Thymus (tissue), 11 donors: Measurements from ENCODE around the gene GAL3ST1. TPM values are rescaled to one million over a fixed set of nuclear protein-coding genes. Genes with fewer than 3 reads are reported as not detected.

Source experiments
- DNase-seq, 9 donors: peaks; one replicate each; pipeline ENCODE4 v3.0.0-alpha.2; 2013; ENCODE audit warnings: low spot score in 9 of 9, low read depth in 6 of 9, missing footprints in 1 of 9
- H3K27ac ChIP-seq, 2 donors: one replicate each; pipeline ENCODE4 v1.5.1; 2013; ENCODE audit warnings: control low read depth in 1 of 2, low read depth in 1 of 2, low read length in 1 of 2, mild to moderate bottlenecking in 1 of 2, moderate library complexity in 1 of 2
- H3K27me3 ChIP-seq, 2 donors: one replicate each; pipeline ENCODE4 v1.5.1; 2013; ENCODE audit warnings: low read length in 1 of 2; ENCODE audit not compliant: control insufficient read depth in 2 of 2, insufficient read depth in 1 of 2
- H3K36me3 ChIP-seq, 2 donors: one replicate each; pipeline ENCODE4 v1.5.1; 2013; ENCODE audit warnings: low read length in 1 of 2, mild to moderate bottlenecking in 1 of 2, moderate library complexity in 1 of 2; ENCODE audit not compliant: control insufficient read depth in 2 of 2, insufficient read depth in 2 of 2
- H3K4me1 ChIP-seq, 2 donors: one replicate each; pipeline ENCODE4 v1.5.1; 2013; ENCODE audit warnings: low read length in 2 of 2; ENCODE audit not compliant: control insufficient read depth in 2 of 2, insufficient read depth in 2 of 2
- H3K4me3 ChIP-seq, 2 donors: one replicate each; pipeline ENCODE4 v1.5.1; 2013; ENCODE audit warnings: low read length in 2 of 2, control low read depth in 1 of 2, mild to moderate bottlenecking in 1 of 2
- H3K9me3 ChIP-seq, 2 donors: one replicate each; pipeline ENCODE4 v1.5.1; 2013; ENCODE audit warnings: low read length in 1 of 2, mild to moderate bottlenecking in 1 of 2; ENCODE audit not compliant: control insufficient read depth in 2 of 2, insufficient read depth in 1 of 2
- WGBS: extraction: QIAGEN DNeasy Blood & Tissue Kit; methylation state at CpG from one replicate; pipeline ENCODE4 v1.1.7; 2013; 5-methylcytosine and 5-hydroxymethylcytosine counted together
- polyA plus RNA-seq: library from polyadenylated mRNA; stranded (reverse); fragments of 200-250 nt; gene quantifications from one replicate; pipeline ENCODE4 v1.2.3, GENCODE V29; 2013
- total RNA-seq: library from RNA; stranded (reverse); fragments of 120-200 nt; gene quantifications from one replicate; pipeline ENCODE4 v1.2.4, GENCODE V29; 2013
- donor health status: healthy.

Gene GAL3ST1
- total and polyA plus RNA-seq, 2 donors, result 0.09 to 0.46 TPM

DNA sequence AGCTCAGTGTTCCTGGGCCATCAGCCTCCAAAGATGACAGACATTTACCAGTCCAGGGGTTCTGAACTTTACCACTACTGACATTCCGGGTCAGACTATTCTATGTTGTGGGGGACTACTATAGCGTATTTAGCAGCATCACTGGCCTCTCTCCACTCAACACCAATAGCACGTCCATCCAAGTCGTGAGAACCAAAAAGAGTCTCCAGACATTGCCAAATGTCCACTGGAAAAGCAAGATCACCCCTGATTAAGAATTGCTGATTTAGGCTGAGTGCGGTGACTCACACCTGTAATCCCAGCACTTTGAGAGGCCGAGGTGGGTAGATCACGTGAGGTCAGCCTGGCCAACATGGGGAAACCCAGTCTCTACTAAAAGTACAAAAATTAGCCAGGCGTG, 11.9 kb upstream of the GAL3ST1 start:
- no peak for DNase-seq
- peaks cover 6 to 10% of the 10 kb centered on the region in 2 donors for H3K4me1 ChIP-seq
- H3K36me3 ChIP-seq, result peaks cover 74 to 77% of the 10 kb centered on the region in 2 donors
- H3K27me3 ChIP-seq, result no peaks in the 10 kb centered on the region
- H3K4me3 ChIP-seq, result no peak overlapping the region
- 98% methylated on average over 8 of the region's 8 CpGs for WGBS
- no peaks in the 10 kb centered on the region for H3K9me3 ChIP-seq
- H3K27ac ChIP-seq, result no peak overlapping the region

GRCh38 chr22:30584441-30584840, 10.0 kb upstream of the GAL3ST1 start:
- Histone ChIP-seq H3K4me1 (no peaks in the 10 kb centered on the region), H3K27me3 (no peaks in the 10 kb centered on the region), H3K9me3 (peaks cover 0 to 1% of the 10 kb centered on the region in 2 donors), H3K4me3 (no peak overlapping the region), H3K36me3 (peaks cover 92 to 97% of the 10 kb centered on the region in 2 donors), H3K27ac (no peak overlapping the region)
- 98% methylated on average over 15 of the region's 15 CpGs for WGBS
- no peak for DNase-seq

GRCh38 chr22:30582788-30583545, 8.5 kb upstream of the GAL3ST1 start:
- Histone ChIP-seq H3K27ac (no peak overlapping the region), H3K4me3 (no peak overlapping the region), H3K9me3 (peaks cover 0 to 1% of the 10 kb centered on the region in 2 donors), H3K4me1 (no peaks in the 10 kb centered on the region), H3K36me3 (peaks cover 95 to 96% of the 10 kb centered on the region in 2 donors), H3K27me3 (no peaks in the 10 kb centered on the region)
- WGBS, result 92% methylated on average over 13 of the region's 13 CpGs
- DNase-seq, result no peak

DNA sequence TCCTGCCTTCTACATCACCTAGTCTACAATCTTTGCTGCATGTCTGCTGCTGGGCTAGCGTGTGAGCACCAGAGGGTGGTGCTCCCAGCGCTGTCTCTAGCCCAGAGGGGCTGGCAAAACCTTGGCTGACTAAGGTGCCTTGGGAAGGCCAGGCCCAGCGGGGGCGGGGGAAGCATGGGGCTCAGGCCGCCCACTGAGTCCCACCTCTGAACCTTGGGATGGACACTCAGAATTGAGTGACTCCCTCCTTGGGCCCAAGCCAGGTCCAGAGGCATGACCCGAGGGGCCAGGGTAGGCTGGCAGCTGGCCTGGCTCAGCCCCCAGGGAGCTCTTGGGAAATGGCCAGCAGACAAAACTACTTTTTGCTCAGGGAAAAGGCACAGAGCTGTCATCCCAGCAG, 7.6 kb upstream of the GAL3ST1 start:
- Histone ChIP-seq H3K9me3 (peaks cover 0 to 1% of the 10 kb centered on the region in 2 donors), H3K4me3 (no peak overlapping the region), H3K27me3 (no peaks in the 10 kb centered on the region), H3K36me3 (peaks cover 89 to 94% of the 10 kb centered on the region in 2 donors), H3K4me1 (no peaks in the 10 kb centered on the region), H3K27ac (no peak overlapping the region)
- WGBS, result 95% methylated on average over 6 of the region's 6 CpGs
- no peak for DNase-seq

DNA sequence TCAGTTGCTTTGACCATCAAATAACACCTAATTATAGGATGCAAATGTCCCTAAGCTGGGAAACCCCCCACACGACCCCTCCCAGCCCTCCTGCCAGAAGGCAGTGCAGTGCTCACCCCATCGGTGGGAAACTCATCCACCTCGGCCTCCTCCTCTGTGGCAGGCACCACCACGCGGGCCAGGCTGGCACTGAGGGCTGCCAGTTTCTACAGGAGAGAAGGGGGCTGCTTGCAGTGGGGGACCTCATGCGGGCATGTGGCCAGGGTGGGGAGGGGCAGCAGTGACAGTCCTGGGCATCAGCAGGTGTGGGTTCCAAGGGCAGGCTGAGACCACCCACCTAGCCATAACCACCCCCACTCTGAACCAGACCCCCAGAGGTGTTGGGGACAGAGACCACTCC, 6.4 kb upstream of the GAL3ST1 start:
- Histone ChIP-seq H3K27ac (no peak overlapping the region), H3K27me3 (peaks cover 0 to under 1% of the 10 kb centered on the region in 2 donors), H3K4me1 (no peaks in the 10 kb centered on the region), H3K9me3 (peaks cover 0 to 1% of the 10 kb centered on the region in 2 donors), H3K36me3 (peaks cover 88 to 90% of the 10 kb centered on the region in 2 donors), H3K4me3 (no peak overlapping the region)
- no peak for DNase-seq
- 97% methylated on average over 6 of the region's 6 CpGs for WGBS

- Histone ChIP-seq H3K36me3 (peaks cover 70 to 74% of the 10 kb centered on the region in 2 donors), H3K9me3 (peaks cover 0 to 1% of the 10 kb centered on the region in 2 donors), H3K27me3 (peaks cover 18 to 22% of the 10 kb centered on the region in 2 donors), H3K4me1 (peaks cover 0 to 2% of the 10 kb centered on the region in 2 donors), H3K27ac (no peak overlapping the region), H3K4me3 (no peak overlapping the region)
- 98% methylated on average over 12 of the region's 12 CpGs for WGBS
- DNase-seq, result no peak
These were observed 4.0 kb upstream of the GAL3ST1 start for GRCh38 chr22:30578481-30578880.

DNA sequence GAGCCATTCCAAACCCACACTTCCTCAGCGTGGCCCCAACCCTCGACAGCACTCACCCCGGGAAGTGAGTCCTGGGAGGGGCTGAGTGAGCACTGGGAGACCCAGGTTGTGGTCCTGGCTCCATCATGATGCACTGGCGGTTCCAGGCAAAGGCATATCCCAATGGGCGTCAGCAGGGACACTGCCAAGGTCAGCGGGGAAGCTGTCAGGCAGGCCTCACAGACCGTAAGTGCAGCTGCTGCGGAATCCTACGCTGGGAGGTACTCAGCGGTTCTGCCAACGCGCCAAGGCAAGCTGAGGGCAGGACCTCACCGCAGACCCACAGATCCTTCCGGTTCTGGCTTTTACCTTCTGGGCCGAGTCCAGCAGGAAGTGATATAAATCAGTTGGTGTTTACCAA, 1.4 kb upstream of the GAL3ST1 start:
- peaks cover 0 to 1% of the 10 kb centered on the region in 2 donors for H3K9me3 ChIP-seq
- peaks cover 19 to 44% of the 10 kb centered on the region in 2 donors for H3K27me3 ChIP-seq
- no peak for DNase-seq
- WGBS, result 90% methylated on average over 15 of the region's 15 CpGs
- H3K4me3 ChIP-seq, result no peak overlapping the region
- H3K27ac ChIP-seq, result no peak overlapping the region
- peaks cover 45 to 47% of the 10 kb centered on the region in 2 donors for H3K36me3 ChIP-seq
- peaks cover 0 to 2% of the 10 kb centered on the region in 2 donors for H3K4me1 ChIP-seq

- peaks cover 0 to 2% of the 10 kb centered on the region in 2 donors for H3K4me1 ChIP-seq
- H3K27ac ChIP-seq, result no peak overlapping the region
- 86% methylated on average over 12 of the region's 12 CpGs for WGBS
- no peak overlapping the region for H3K4me3 ChIP-seq
- no peaks in the 10 kb centered on the region for H3K9me3 ChIP-seq
- peaks cover 38 to 40% of the 10 kb centered on the region in 2 donors for H3K36me3 ChIP-seq
- no peak for DNase-seq
- peaks cover 19 to 44% of the 10 kb centered on the region in 2 donors for H3K27me3 ChIP-seq
These were observed 669 bp upstream of the GAL3ST1 start for GRCh38 chr22:30574997-30575671.

GRCh38 chr22:30573594-30574094, 821 bp downstream of the GAL3ST1 start:
- no peak for DNase-seq
- no peak overlapping the region for H3K4me3 ChIP-seq
- WGBS, result 65% methylated on average over 7 of the region's 7 CpGs

More at GRCh38 chr22:30573594-30574094, 821 bp downstream of the GAL3ST1 start:
- Histone ChIP-seq H3K36me3 (peaks cover 24 to 25% of the 10 kb centered on the region in 2 donors), H3K9me3 (no peaks in the 10 kb centered on the region), H3K4me1 (peaks cover 0 to 2% of the 10 kb centered on the region in 2 donors), H3K27ac (no peak overlapping the region), H3K27me3 (peaks cover 19 to 48% of the 10 kb centered on the region in 2 donors)
